Measurements from ENCODE around the gene MORN1.

The MORN1 gene

DNA sequence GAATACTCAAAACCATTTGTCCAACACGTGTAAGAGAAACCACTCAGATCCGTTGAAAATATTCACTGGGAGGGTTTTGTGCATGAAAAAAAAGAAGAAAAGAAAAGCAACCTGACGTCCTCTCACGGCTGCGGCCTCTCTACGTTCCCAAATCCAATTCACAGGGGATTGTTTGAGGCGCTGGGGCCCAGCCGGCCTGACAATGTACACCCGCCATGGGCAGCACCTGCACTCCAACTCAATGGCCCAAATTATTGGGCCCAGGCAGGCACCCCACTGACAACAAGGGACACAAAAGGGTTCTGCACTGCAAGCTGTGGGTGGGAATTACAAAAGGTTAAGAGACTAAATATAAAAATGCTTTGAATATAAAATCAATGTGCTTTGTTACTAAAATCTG lies 41.5 kb downstream of the MORN1 start:
- DNase-seq, result no peak

DNA sequence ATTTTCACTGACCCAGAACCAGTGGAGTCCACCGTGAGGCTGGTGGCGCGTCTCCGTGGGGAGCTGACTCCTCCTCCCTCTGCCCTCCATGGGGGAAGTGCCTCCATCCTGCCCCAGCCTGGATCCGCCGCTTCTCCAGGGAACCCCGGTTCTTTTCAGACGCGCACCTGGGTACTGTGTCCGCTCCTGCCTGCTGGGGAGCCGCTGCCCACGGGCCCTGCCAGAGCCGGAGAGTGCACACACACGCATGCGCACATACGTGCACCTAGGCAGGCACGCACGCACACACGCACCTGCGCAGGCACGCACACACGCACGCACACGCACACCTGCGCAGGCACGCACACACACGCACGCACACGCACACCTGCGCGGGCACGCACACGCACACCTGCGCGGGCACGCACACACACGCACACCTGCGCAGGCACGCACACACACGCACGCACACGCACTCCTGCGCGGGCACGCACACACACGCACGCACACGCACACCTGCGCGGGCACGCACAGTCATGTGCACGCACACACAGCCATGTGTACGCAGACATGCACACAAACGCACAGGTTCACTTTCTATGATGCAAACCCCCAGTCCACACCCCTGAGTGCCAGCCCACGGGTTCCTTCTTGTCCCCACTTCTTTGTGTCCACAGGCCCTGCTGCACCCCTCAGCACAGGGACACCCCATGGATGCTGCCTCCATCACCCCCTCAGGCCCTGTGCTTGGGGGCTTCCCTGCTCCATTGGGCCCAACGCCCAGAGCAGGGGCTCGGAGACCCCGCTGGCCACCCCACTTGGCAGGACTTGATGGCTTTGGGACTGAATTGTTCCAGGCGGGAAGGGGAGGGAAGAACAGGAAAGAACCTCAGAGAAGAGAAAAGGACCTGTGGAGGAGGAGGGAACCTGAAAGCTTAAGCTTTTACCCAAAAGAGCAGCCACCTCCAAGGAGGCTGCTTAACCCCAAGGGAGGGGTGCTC lies 42.7 kb downstream of the MORN1 start:
- DNase-seq, result no peak

DNA sequence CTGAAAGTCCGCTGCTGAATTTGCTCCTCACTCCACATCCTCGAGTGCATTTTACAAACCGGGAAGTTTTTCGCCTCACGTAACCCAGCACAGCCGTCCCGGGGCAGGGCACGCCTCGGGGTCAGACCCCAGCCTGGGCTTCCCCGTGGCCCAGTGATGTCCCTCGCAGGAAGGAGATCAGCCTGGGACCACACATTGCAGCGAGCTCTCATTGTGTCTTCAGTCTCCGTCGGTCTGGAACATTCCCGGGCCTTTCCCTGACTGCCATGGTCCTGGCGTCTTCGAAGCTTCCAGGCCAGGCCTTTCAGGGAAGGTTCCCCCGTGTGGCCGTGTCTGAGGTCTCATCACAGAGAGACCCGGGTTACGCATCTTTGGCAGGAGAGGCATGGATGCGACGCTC lies 43.5 kb downstream of the MORN1 start:
- DNase-seq, result no peak

DNA sequence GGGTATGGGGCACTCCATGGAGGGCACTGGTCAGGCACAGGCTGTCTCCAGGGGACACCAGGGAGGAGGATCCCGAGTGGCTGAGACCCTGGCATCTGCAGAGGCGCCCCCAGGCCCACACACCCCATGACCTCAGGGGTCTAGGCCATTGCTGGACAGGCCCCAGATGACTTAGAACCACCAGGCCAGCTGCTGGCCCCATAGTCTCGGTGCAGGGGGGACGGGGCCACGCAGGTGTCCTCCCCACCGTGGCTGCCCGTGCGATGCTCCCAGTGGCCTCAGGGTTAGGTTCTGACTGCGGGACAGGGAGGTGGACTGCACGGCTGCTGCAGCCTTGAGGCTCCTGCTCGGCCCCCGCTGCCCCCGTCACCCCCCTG lies 44.0 kb downstream of the MORN1 start:
- no peak for DNase-seq

DNA sequence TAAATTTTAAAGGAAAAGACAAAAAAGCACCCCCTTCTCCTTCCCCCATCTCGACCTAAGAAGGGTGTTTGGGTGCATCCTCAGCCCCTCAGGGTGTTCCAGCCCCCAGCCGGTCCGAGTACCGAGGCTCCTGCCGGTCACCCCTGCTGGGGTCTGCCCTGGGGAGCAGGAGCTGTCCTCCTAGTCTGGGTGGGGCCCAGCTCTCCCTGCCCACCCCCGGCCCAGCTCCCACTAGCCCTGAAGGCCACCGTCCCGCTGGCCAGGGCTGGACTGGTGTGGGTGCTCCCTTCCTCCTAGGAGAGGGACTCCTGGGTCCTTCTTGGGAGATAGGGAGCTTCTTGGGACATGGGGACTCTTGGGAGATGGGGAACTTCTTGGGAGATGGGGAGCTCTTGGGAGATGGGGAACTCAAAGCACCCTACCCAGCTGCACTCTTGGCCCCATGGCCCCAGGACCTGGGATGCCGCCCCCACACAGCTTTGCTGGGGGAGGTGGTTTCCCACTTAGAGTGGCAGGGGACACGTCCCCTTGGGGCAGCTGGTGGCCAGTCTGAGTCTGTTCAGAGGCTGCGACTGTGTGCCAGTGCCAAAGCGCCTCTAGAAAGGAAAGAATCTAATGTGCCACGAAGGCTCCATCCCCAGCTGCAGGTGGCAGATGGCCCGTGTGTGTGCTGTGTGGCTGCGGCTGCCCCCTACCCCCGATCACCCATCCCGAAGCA lies 44.5 kb downstream of the MORN1 start:
- no peak for DNase-seq

DNA sequence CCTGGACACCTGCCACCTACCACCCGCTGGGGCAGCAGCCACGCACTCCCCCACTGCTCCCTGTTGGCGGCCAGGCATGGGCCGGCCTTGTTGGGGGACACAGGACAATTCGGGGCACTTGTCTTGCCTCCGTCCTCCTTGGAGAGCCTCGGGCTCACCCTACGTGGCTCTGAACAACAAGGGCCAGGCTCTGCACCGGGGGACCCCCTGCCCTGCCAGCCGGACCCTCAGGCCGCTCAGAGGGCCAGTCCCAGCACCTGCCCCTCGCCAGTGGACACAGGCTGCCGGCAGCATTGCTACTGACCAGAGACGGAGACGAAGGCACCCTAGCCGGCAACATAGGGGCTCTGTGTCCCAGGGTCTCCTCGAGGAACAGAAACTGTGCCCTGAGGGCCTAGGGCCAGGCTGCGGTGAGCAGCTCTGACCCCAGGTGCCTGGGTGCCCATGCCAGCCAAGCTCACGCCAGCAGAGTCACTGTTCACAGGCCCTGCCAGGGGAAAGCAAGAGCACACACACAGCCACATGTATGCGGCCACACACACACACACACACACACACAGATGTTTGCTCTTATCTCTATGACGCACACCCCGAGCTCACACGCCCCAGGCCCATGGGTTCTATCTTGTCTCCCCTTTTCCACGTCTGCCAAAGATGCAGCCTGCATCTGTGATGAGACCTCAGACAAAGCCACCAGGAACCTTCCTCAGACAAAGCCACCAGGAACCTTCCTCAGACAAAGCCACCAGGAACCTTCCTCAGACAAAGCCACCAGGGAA lies 45.9 kb downstream of the MORN1 start:
- DNase-seq, result no peak

DNA sequence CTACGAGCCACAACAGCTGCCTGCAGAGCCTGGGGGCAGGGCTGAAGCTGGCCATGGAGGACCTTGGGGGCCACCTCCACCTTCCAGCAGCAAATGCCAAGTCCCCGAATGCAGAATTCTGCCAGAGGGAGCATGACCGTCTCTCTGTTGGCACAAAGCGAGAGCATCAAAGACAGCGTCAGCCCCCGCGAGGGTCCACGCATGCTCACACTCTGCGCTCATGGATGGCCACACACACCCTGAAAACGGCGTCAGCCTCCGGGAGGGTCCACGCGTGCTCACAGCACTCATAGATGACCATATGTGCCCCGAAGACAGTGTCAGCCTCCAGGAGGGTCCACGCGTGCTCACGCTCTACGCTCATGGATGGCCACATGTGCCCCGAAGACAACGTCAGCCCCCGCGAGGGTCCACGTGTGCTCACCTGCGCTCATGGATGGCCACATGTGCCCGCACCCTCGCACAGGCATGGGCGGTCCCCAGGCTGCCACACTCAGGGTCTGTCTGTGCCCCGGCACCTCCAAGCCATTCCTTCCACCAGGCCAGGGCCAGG lies 46.5 kb downstream of the MORN1 start:
- no peak for DNase-seq

DNA sequence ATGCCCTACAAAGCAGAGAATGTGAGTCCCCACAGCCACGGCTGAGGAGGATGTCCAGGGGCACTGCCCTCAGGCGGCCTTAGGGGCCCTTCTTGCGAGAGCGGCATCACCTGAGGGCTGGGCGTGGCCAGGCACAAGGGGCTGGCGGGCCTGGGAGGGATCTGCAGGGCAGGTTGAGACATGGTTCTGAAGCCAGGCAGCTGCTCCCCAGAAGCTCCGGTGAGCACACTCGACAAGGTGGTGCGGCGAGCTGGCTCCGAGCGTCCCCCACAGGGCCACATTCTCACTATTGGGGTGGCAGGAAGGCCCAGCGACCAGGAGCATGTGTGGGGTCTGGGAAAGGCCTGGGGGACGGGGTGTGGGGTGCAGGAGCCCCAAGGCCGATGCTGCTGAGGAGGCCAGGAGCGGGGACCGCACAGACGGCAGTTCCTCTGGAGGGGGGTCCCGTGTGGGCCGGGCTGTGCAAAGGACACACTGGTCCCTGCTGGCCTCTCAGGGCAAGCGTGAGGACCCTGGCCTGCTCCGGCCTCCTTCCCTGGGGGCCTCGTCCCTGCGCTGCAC lies 47.2 kb downstream of the MORN1 start:
- no peak for DNase-seq

DNA sequence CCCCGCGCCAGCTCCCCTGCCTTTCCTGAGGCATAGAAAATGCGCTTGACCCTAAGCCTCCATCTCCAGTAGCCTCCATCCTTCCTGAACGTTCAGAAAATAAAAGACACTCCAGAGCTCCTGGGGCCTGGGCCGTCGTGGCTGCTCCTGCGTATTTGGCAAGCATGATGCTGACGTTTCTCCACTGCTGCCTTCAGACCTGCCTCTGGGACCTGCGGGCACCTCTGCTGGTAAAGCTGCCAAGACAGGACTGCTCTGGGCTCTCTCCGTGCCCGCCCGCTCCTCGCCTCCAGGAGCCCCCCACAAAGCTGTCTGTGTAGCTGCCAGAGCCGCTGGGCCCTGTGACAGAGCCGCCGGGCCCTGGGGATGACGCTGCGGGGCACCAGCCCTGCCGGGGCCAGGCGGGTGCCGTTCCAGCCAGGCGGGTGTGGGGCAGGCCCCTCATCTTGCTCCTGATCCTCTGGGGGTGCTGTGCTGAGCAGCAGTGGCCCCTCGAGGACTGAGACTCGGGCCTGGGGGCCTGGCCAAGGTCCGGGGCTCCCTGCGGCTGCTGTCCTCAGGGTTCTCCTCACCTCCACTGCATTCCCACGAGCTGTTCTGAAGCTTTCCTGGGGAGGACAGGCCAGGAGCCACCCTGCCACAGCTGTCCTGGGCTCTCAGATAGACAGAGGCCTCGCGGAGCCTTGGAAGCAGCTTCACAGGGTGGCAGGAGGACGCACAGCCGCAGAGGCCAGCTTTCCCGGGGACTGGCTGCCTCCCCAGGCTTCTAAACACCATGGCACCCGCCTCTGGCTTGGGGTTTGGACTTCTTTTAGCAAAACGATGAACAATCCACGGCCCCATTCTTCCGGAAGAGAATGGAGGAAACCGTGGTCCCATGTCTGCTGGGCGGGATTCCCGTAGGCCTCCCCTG lies 48.1 kb downstream of the MORN1 start:
- DNase-seq, result no peak

DNA sequence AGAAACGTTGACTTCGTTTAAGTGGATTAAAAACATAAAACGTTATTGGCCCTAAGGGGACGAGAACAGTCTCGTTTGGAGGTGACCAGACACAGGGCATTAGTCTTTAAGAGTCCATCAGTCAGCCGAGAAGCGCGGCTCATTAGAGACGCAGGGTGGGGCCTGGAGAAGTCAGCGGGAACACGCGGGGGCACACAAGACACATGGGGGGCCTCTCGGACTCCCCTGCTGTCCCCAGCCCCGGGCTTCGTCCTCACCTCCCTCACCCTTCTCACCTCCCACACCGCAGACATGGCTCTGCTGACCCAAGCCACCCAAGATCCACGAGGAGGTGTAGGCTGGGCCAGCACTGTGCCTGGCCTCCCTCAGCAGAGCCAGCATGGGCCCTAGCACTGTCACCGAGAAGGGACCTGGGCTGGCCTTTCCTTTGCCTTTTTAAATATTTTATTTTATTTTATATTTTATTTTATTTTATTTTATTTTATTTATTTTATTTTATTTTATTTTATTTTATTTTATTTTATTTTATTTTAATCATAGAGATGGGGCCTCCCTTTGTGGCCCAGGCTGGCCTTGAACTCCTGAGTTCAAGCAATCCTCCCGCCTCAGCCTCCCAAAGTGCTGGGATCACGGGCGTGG lies 48.9 kb downstream of the MORN1 start:
- no peak for DNase-seq

DNA sequence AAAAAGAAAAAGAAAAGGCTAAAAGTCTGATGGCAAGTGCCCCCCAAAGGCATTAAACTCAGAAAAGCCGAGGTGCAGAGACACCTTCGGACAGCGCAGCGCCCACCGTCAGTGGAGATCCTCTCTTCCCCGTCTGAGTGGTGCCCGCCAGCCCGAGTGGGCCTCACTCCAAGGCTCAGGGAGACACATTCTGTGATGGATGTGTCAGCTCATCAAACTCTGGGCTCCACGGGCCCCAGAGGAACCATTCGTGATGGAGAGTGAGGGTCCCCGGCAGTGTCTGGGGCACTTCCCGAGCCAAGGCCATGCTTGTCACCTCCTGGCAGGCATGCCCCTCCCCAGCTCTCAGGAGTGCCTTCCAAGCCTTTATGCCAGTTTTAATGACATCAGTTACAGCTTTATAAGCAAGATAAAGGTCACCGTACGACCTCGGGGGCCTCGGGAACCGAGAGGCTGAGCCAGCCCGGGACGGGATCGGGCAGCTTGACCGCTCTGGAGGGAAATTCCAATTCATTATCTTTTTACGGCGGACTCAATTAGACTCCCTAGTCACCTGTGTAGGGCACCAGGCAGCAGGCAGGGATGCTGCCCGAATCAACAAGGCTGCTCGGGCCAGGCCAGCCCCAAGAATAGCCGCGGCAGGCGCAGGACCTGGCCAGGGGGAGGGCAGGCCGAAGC lies 49.5 kb downstream of the MORN1 start:
- no peak for DNase-seq

DNA sequence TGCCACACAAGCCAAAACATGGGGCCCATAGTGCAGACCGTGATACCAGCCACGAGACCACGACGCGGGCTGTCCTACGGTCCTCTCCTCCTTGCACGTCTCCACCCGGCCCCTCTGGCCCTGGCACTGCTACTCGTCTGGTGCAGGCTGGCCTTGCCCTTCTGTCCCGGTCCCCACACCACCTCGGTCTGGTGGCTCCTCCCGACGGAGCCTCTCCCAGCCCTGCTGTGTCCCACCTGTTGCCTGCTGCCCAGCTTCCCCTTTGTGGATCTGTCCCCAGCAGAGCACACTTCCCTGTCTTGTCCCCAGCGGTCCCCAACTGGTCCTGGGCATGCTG lies 50.5 kb downstream of the MORN1 start:
- DNase-seq, result no peak

DNA sequence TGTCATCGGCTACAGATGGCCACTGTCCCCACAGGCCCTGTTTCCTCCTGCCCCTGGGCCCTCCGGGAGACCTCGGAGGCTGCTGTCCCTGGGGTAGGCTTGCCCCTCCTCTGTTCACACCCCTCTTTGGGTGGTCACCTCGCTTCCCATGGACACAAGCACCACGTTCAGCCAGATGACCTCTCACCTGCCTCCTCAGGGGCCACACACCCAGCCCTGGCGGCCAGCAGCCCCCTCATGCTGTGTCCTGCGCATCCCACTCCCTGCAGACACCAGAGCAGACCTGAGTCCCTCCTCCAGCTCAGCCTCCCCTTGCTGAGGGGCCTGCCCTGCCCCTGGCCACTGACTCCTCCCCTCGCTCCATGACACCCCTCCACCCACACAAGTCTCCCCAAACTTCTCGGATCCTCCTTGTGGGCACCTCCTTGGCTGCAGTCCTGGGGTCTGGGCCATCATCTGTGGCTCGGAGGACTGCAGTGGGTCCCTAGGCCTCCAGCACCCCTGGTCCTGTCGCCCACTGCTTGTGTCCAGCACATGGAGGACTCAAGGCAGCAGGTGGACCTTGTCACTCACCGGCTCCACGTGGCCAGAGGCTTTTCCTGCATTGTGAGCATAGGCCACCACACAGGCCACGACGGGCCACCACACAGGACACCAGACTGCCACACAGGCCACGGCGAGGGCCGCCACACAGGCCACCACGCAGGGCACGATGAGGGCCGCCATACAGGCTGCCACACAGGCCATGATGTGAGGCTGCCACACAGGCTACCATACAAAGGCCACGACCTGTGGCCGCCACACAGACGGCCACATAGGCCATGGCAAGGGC lies 51.1 kb downstream of the MORN1 start:
- DNase-seq, result no peak

DNA sequence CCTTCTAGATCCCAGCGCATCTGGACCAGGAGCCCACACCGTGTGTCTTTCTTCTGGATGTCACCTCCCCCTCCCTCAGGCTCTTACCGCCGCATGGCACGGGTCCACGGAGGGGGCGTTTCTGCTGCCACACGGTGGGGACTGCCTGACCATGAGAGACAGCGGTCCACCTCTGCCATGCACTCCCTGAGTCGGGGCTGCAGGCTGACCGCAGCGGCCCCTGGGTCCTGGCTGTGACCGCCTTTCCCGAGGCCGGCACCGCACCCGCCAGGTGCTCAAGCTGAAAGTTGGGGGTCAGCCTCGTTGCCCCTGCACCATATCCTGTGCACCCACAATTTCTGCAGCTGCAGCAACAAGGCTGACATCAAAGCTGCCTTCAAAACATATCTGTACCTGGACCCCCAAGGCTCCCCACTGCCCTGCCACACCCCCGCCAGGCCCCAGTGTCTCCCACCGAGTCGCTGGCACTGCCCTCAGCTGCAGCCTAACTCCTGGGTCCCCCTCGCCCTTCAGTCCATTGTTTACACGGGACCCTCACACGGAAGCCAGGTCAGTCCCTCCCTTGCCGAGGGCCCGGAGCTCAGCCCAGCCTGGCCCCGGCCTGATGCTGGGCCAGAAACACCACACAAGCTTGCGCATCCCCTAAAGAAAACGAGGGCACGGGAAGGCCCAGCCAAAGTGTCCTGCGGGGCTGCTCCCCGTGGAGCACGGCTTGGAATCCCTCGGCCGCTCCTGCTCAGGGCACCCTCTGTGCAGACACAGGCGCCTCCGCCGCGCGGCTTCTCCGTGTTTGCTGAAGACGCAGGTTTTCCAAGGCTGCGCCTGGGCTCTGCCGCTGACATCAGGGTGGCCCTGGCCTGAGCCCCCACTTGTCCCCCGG lies 51.9 kb downstream of the MORN1 start:
- DNase-seq, result no peak

DNA sequence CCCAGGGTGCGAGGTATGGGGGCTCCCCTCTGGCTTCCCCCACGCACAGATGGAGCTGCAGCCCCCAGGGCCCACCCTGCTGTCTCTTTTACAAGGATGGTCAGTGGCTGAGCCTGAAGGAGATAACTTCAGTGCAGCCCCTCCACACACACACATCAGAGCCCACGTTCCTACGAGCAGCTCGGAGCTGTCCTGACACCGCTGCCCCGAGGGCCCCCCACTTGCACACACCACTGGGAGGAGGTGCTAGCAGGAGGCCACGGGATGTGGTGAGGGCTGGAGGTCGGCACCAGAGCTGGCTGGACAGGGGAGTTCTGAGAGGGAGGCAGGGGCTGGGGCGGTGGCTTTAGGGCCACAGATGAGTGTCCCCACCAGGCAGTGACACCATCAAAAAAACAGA lies 53.9 kb downstream of the MORN1 start:
- DNase-seq, result no peak

DNA sequence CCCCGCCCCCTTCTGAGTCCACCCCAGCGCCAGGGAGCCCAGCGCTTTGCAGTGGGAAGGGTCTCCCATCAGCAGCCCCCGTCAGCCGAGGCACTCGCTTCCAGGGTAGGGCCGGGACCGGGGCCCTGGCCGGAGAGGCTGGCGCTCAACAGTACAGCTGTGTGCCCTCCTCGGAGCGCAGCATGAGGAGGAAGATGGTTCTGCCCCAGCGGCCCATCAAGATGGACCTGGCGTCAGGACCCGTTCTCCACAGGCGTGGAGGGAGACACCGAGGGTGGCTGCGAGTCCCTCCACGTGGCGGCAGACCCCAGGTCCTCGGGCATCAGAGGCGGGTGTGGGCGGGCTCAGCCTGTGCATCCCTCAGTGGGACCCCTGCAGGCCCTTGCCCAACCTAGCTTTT lies 54.3 kb downstream of the MORN1 start:
- DNase-seq, result no peak

DNA sequence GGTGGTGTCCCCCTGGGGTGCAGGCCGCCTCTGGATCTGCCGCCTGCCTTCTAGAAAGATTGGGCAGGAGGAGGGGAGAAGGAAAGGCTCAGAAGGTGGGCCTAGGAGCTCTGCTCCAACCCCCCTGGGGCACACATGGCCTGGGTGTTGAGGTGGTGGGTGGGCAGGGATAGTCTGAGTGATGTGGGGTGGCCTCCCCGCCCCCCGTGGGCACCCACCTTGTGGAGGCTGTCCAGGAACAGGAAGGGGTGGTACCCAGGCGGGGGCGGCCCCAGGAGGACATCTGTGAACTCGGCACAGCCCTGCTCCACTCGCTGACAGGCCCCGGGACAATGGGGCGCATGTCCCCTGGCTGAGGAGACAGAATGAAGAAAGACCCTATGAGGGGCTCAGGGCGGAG lies 54.9 kb downstream of the MORN1 start:
- no peak for DNase-seq

DNA sequence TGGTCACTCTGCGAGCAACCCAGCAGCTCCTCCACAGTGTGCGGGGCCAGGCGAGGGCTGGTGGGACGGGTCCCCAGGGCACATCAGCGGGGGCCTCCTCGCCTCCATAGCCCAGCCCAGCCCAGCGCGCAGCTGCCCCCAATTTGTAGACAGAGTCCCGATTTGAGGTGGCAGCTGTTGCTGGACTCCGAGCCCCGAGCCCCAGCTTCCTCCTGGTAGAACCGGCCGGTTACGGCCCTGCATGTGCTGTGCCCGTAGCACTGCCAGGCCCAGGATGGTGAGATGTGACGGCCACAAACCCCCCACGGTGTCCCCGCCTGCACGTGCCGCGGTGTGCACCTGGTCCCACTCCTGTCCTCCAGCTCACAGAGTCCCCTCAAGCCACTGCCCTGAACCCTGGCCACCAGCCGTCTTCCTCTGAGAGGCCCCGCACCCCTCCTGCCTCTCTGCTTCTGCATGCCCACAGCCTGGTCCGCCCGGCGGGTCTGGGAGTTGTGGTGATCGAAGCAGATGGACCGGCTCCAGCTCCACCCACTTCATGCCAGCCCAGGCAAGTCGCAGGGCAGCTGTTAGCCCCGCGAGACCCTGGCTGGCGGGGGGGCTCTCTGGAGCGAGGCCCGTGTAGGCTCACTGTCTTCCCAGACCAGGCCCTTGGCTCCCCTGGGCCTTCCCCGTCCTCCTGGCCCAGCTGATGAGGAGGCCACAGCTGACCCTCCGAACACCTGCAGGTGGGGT lies 55.5 kb downstream of the MORN1 start:
- no peak for DNase-seq

Data from DMS153 (cell line).